Endothelial cell of umbilical vein (primary cell): ENCODE results near the gene ZNF331. TPM values are rescaled to one million over a fixed set of nuclear protein-coding genes. Genes with fewer than 3 reads are reported as not detected.

ENCODE experiments used
- BruUV-seq: library from RNA; stranded (reverse); fragments of 400-500 nt; replicated peaks from 2 replicates; lab custom pipeline; 2021; lab: Mats Ljungman, UMichigan
- CTCF ChIA-PET: fragments of 300-600, 350-600 bp; sonication (Branson Sonifier 250); formaldehyde crosslinking; loops from one replicate; lab custom pipeline; 2021; ENCODE audit warnings: antibody characterized with exemption, inconsistent platforms; lab: Charles Lee
- POLR2A ChIA-PET: fragments of 300-600, 350-600 bp; sonication (Branson Sonifier 250); formaldehyde crosslinking; loops from one replicate; lab custom pipeline; 2021; ENCODE audit warnings: antibody characterized with exemption, inconsistent platforms; lab: Charles Lee
- DNase-seq: peaks from one replicate; pipeline ENCODE4 v3.0.0-alpha.2; 2011; ENCODE audit warnings: low read depth, low spot score
- FAIRE-seq: peaks from 2 replicates; lab custom pipeline; 2011; peaks lifted over from hg19 to GRCh38; lab: Jason Lieb, UNC
- H2AFZ ChIP-seq: 2 replicates; pipeline ENCODE4 v1.6.0; 2012; ENCODE audit warnings: low read depth, low read length, control low read depth, inconsistent platforms
- H3K27ac ChIP-seq: 2 replicates; pipeline ENCODE4 v1.5.1; 2011; ENCODE audit warnings: low read depth, mild to moderate bottlenecking, control low read depth, low read length, moderate library complexity; ENCODE audit not compliant: insufficient read depth
- H3K27me3 ChIP-seq, 2 experiments: 2 replicates each; pipeline versions ENCODE4 v1.6.0 to v1.6.1; 2011; ENCODE audit warnings: low read length in 2 of 2, mixed read lengths in 1 of 2; ENCODE audit not compliant: control insufficient read depth in 2 of 2, insufficient read depth in 2 of 2
- H3K36me3 ChIP-seq, 2 experiments: 2 replicates in 1 of 2; 3 replicates in 1 of 2; pipeline ENCODE4 v1.5.1; 2011; ENCODE audit warnings: low read length in 2 of 2, mild to moderate bottlenecking in 1 of 2, moderate library complexity in 1 of 2; ENCODE audit not compliant: control insufficient read depth in 2 of 2, insufficient read depth in 2 of 2; ENCODE audit errors: extremely low read depth in 1 of 2
- H3K4me1 ChIP-seq: 3 replicates; pipeline ENCODE4 v1.5.1; 2011; ENCODE audit warnings: mild to moderate bottlenecking, low read length; ENCODE audit not compliant: control insufficient read depth, insufficient read depth; ENCODE audit errors: extremely low read depth
- H3K4me2 ChIP-seq: 2 replicates; pipeline ENCODE4 v1.6.1; 2011; ENCODE audit warnings: low read length, control low read depth, mixed read lengths; ENCODE audit not compliant: insufficient read depth
- H3K4me3 ChIP-seq, 3 experiments: fragments of 200-600 bp in 1 of 3; sonication (generic), shearing (Covaris generic) in 1 of 3; replicated peaks in 1 of 3; 2 replicates each; pipeline ENCODE4 v1.5.1; 2011 to 2016; ENCODE audit warnings: control low read depth in 3 of 3, low read length in 3 of 3, mild to moderate bottlenecking in 2 of 3, inconsistent platforms in 1 of 3, low read depth in 1 of 3, moderate library complexity in 1 of 3; ENCODE audit not compliant: insufficient read depth in 1 of 3
- H3K79me2 ChIP-seq: 2 replicates; pipeline ENCODE4 v1.6.0; 2012; ENCODE audit warnings: low read length, inconsistent platforms; ENCODE audit not compliant: control insufficient read depth, insufficient read depth
- H3K9ac ChIP-seq: replicated peaks from 2 replicates; pipeline ENCODE3; 2011; ENCODE audit warnings: low read length, control low read depth; ENCODE audit not compliant: insufficient read depth; ENCODE audit errors: extremely low read depth
- H3K9me1 ChIP-seq: replicated peaks from 3 replicates; pipeline ENCODE4 v1.6.0; 2011; ENCODE audit warnings: mild to moderate bottlenecking, low read length; ENCODE audit not compliant: control insufficient read depth, insufficient read depth; ENCODE audit errors: extremely low read depth
- H3K9me3 ChIP-seq: replicated peaks from 2 replicates; pipeline ENCODE4 v1.5.1; 2012; ENCODE audit warnings: low read length, inconsistent platforms; ENCODE audit not compliant: control insufficient read depth, insufficient read depth
- H4K20me1 ChIP-seq: replicated peaks from 2 replicates; pipeline ENCODE3; 2011; ENCODE audit warnings: mild to moderate bottlenecking, low read length; ENCODE audit not compliant: control insufficient read depth, insufficient read depth; ENCODE audit errors: extremely low read depth
- CTCF ChIP-seq, 2 donors: IDR thresholded peaks; 1 replicate in 1 of 2; 2 replicates in 1 of 2; pipeline ENCODE4 v1.5.1; 2011; ENCODE audit warnings: low read length in 2 of 2, mild to moderate bottlenecking in 2 of 2, moderate library complexity in 2 of 2, control low read depth in 1 of 2, inconsistent platforms in 1 of 2, low read depth in 1 of 2; ENCODE audit not compliant: insufficient read depth in 1 of 2; ENCODE audit errors: extremely low read depth in 1 of 2
- EZH2 ChIP-seq: IDR thresholded peaks from 2 replicates; pipeline ENCODE4 v1.6.1; 2012; ENCODE audit warnings: borderline replicate concordance, low read depth, mild to moderate bottlenecking, moderate library complexity, low read length, inconsistent platforms; ENCODE audit not compliant: severe bottlenecking
- FOS ChIP-seq: IDR thresholded peaks from 2 replicates; pipeline ENCODE4 v1.6.1; 2011; ENCODE audit warnings: mild to moderate bottlenecking, low read length, moderate library complexity, borderline replicate concordance; ENCODE audit not compliant: insufficient read depth
- GATA2 ChIP-seq: IDR thresholded peaks from 2 replicates; pipeline ENCODE4 v1.7.0; 2011; ENCODE audit warnings: low read depth, mild to moderate bottlenecking, moderate library complexity, mixed read lengths, low read length; ENCODE audit not compliant: insufficient read length, insufficient read depth
- JUN ChIP-seq: IDR thresholded peaks from 2 replicates; pipeline ENCODE4 v1.6.1; 2011; ENCODE audit warnings: borderline replicate concordance, low read depth; ENCODE audit not compliant: insufficient read length, insufficient read depth
- MAX ChIP-seq: IDR thresholded peaks from 2 replicates; pipeline ENCODE4 v1.6.1; 2011; ENCODE audit not compliant: insufficient read depth, insufficient read length
- MYC ChIP-seq: IDR thresholded peaks from one replicate; pipeline ENCODE4 v1.6.1; 2011; ENCODE audit warnings: mild to moderate bottlenecking, low read depth, low read length
- POLR2A ChIP-seq: IDR thresholded peaks from 2 replicates; pipeline ENCODE4 v1.6.1; 2012; ENCODE audit warnings: low read depth, mild to moderate bottlenecking, control low read depth, low read length
- POLR2AphosphoS5 ChIP-seq: IDR thresholded peaks from 2 replicates; pipeline ENCODE4 v1.6.1; 2012; ENCODE audit warnings: low read depth, mild to moderate bottlenecking, control low read depth, low read length, moderate library complexity; ENCODE audit not compliant: insufficient read depth
- dilution Hi-C: fragments of 300-500 bp; cut with MboI; formaldehyde crosslinking; loops from one replicate; pipeline ENCODE4 v1.15.0; 2019; ENCODE audit warnings: low sequenced_read_pairs; ENCODE audit not compliant: extremely low pct_ligation_motif_present
- intact Hi-C: fragments of 100-400 bp; cut with micrococcal nuclease; formaldehyde crosslinking; loops from one replicate; pipeline ENCODE4 v1.10.0; 2022
- polyA plus RNA-seq, 4 experiments: library from polyadenylated mRNA; depleted of rRNA in 3 of 4; stranded (reverse) in 3 of 4; unstranded in 1 of 4; fragments of >200 nt; gene quantifications; 2 replicates each; pipeline versions ENCODE4 v1.2.1 to v1.2.3, GENCODE V29; 2011 to 2012; ENCODE audit warnings: missing spikeins in 1 of 4
- total RNA-seq: library from RNA; stranded (reverse); gene quantifications from 2 replicates; pipeline ENCODE4 v1.2.3, GENCODE V29; 2021

ZNF331 gene
- total and polyA plus RNA-seq, 2 donors (not counting 3 experiments of a cell fraction or from before 2014, with no cell fraction given), result 6.2 to 11.2 TPM

GRCh38 chr19:53555352-53555751, 17.4 kb downstream of the ZNF331 start:
- no peaks in the 10 kb centered on the region for H4K20me1 ChIP-seq
- H2AFZ ChIP-seq, result no peak overlapping the region
- FAIRE-seq, result no peak
- no peak for DNase-seq
- no peaks in the 10 kb centered on the region for H3K9me1 ChIP-seq
- no peaks in the 10 kb centered on the region for H3K4me1 ChIP-seq
- no peak overlapping the region for H3K9ac ChIP-seq
- no peak overlapping the region for H3K27ac ChIP-seq
- BruUV-seq, result no TSS peak
- CTCF ChIA-PET, result no interaction called here
- no peak for TF ChIP-seq EZH2
- no peak for TF ChIP-seq FOS
- no peak for TF ChIP-seq POLR2A
- no peak for TF ChIP-seq GATA2
- no peak for TF ChIP-seq MAX
- TF ChIP-seq POLR2AphosphoS5, result no peak
- TF ChIP-seq JUN, result no peak
- TF ChIP-seq MYC, result no peak
- no peak for TF ChIP-seq CTCF (IDR thresholded peaks at IDR 0.05; ENCODE audit: extremely low read depth in 1 of 2, insufficient read depth in 1 of 2, low read depth in 1 of 2, low read length in 2 of 2)
- intact Hi-C loops (no loop called here), dilution Hi-C loops (no loop called here)
- no peaks in the 10 kb centered on the region for H3K27me3 ChIP-seq
- H3K9me3 ChIP-seq, result no peaks in the 10 kb centered on the region
- H3K4me2 ChIP-seq, result no peak overlapping the region
- no peaks in the 10 kb centered on the region for H3K36me3 ChIP-seq
- H3K79me2 ChIP-seq, result no peaks in the 10 kb centered on the region
- H3K4me3 ChIP-seq, result no peak overlapping the region
- POLR2A ChIA-PET, result no interaction called here
